ENCODE data around the gene ZCCHC24.

The ZCCHC24 gene

GRCh38 chr10:79401015-79401921 lies 44.2 kb downstream of the ZCCHC24 start:
- DNase-seq (ENCODE audit: extremely low read depth in 1 of 2, low read depth in 1 of 2), result no peak

DNA sequence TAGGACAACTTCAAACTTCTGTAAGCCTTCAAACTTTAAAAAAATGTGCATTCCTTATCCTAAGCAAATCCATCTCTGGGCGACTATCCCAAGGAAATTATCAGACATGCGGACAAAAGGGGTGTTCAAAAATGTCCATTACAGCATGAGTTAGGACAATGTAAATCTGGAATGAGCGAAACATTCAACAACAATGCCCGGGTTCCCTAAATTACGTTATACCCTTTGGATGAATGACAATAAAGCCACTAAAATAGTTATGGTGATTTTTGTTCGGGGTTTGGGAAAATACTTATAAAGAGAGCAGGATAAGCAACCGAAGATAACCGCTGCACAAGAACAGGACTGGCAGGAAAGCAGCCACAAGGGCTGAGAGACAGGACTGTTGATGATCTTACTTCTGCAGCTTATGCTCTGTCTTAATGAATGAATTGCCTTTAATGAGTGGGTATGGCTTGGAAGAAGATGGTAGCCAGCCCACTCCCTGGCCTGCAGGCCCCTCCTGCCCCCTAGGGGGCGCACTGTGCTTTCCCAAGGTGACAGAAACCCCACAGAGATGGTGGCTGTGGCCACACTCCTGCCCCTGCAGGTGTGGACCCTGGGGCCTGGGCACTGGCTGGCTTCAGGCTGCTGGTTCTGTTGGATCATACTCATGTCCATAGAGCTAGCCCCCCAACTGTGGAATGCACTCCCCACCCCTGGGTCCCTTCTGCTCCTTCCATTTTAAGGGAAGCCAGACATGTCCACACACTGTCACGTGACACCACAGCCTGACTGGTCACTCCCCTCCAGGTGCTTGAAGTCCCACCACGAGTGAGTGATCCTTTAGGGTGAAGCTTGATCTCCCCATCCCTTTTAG lies 45.0 kb downstream of the ZCCHC24 start:
- peak; percentile 21 to 29 for DNase-seq (ENCODE audit: extremely low read depth in 1 of 2, low read depth in 1 of 2)

DNA sequence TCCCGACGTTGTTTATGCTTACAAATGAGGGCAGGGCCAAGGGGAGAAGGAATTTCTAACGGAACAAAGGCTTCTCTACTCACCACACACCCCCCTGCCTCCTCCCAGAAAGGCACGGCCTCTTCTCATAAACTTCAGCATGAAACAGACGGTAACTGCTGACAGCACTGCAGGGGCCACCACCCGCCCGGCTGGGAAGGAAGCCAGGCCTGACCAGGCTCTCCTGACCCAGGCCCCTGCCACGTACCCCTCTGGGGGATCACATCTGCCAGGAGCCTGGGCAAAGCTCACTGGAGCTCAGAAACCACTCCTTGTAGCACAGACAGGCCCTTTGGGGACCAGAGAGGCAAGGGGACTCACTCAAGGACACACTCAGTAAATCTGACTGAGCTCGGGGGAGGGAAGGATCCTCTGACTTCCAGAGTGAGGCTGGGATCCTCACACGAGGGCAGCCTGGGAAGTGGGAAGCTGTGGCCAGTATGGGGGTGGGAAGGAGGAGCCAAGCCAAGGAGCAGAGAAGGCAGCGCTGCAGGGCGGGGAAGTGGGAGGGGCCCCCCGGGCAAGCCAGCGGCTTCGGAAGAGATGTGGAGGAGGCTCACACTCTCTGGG lies 46.1 kb downstream of the ZCCHC24 start:
- DNase-seq (ENCODE audit: extremely low read depth in 1 of 2, low read depth in 1 of 2), result no peak

DNA sequence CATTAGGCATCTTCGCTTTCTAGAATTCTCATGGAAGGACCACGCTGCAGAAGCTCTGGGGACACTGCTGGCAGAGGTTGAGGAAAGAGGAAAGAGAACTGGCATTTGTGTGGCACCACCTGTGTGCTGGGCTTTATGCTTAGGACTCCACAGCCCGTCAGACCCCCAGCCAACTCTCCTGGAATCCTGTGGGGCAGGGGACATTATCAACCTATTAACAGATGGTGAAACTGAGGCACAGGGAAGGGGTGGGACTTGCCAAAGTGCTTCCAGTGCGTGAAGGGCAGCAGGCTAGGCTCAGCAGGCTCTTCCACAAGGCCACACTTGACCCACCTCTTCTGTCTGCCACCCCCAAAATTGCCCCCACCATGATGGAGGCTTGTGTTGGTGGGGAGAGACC lies 46.8 kb downstream of the ZCCHC24 start:
- no peak for DNase-seq (ENCODE audit: extremely low read depth in 1 of 2, low read depth in 1 of 2)

- DNase-seq (ENCODE audit: extremely low read depth in 1 of 2, low read depth in 1 of 2), result no peak
These were observed 47.7 kb downstream of the ZCCHC24 start for GRCh38 chr10:79397575-79398303.

- no peak for DNase-seq (ENCODE audit: extremely low read depth in 1 of 2, low read depth in 1 of 2)
These were observed 48.4 kb downstream of the ZCCHC24 start for GRCh38 chr10:79397051-79397450.

DNA sequence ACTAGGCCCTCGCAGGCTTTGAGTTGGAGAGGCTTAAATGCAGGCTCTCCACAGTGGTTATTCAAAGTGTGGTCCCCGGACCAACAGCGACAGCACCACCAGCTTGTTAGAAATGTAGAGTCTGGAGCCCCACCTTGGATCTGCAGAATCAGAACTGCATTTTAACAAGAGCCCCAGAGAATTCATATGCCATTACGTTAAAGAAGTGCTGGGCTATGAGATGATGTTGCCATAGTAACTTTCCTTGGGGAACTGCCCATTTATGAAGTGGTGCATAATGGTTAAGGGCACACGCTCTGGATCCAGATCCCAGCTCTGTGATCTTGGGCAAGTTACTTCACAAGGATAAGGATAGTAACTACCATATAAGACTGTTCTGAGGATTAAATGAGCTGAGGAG lies 48.9 kb downstream of the ZCCHC24 start:
- DNase-seq (ENCODE audit: extremely low read depth in 1 of 2, low read depth in 1 of 2), result no peak

- no peak for DNase-seq (ENCODE audit: extremely low read depth in 1 of 2, low read depth in 1 of 2)
These were observed 50.8 kb downstream of the ZCCHC24 start for GRCh38 chr10:79394664-79395063.

- no peak for DNase-seq (ENCODE audit: extremely low read depth in 1 of 2, low read depth in 1 of 2)
These were observed 51.4 kb downstream of the ZCCHC24 start for GRCh38 chr10:79393924-79394610.

DNA sequence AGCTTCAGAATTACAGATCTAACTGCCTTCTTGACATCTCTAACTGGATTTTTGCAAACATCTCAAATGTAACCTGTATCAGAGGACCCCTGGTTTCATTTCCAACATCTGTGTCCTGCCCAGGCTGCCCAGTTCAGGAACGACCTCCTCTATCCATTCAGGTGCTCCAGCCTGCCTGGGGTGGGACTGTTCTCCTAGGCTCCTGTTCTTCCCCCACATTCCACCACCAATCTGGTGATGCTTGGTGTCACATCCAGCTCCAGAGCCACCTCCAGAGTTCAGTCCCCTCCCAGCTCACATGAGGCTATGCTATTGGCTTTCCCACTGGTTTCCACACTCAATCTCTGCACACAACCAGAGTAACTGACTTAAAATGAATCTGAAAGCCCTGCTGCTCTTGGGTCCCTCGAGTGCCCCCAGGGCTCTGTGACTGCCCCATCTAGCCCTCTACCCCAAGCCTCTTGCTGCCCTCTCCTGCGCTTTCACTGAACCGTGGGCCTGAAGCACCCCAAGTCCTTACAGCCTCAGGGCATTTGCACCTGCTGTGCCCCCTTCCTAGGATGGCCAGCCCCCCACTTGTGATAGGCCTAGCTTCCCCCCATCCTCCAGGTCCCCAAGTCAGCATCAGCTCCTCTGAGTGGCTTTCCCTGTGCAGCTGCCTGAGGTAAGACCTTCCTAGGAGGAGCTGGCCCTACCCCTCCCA lies 52.1 kb downstream of the ZCCHC24 start:
- no peak for DNase-seq (ENCODE audit: extremely low read depth in 1 of 2, low read depth in 1 of 2)

- DNase-seq (ENCODE audit: extremely low read depth in 1 of 2, low read depth in 1 of 2), result no peak
These were observed 52.8 kb downstream of the ZCCHC24 start for GRCh38 chr10:79392506-79393176.

GRCh38 chr10:79392020-79392398 lies 53.4 kb downstream of the ZCCHC24 start:
- no peak for DNase-seq (ENCODE audit: extremely low read depth in 1 of 2, low read depth in 1 of 2)

DNA sequence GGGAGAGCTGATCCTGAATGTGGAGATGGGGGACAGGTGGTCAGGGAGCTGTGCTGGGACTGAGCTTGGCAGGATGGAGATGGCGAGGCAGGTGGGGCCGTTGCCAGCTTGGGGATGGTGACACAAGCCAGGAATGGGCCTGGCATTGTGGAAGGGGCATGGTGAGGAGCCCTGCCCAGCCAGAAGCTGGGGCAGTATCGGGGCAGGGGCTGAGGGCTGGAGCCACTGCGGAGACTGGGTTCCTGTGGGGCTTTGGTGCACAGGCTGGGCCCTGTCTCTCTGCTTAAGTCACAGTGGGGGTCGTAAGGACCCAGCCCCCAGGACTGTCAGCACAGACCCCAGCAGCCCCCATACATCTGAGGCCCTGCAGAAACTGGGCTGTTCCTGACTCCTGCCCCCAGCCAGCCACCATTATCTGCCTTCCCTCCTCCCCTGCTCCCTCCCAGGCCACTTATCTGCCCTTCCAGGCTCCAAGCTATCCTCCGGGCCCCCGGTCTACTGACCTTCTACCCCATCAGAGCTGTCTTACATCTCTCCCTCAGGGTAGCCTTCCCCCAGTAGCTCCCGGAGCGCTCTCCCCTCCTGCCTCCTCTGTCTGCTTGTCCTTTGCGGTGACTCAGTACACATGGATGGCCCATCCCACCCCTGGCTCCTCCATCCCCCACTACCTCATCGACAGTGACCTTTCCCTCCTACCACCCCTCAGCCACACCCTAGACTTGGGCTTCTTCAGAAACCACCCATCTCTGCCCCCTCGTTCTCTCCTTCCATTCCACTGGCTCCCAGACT lies 54.0 kb downstream of the ZCCHC24 start:
- no peak for DNase-seq (ENCODE audit: extremely low read depth in 1 of 2, low read depth in 1 of 2)

DNA sequence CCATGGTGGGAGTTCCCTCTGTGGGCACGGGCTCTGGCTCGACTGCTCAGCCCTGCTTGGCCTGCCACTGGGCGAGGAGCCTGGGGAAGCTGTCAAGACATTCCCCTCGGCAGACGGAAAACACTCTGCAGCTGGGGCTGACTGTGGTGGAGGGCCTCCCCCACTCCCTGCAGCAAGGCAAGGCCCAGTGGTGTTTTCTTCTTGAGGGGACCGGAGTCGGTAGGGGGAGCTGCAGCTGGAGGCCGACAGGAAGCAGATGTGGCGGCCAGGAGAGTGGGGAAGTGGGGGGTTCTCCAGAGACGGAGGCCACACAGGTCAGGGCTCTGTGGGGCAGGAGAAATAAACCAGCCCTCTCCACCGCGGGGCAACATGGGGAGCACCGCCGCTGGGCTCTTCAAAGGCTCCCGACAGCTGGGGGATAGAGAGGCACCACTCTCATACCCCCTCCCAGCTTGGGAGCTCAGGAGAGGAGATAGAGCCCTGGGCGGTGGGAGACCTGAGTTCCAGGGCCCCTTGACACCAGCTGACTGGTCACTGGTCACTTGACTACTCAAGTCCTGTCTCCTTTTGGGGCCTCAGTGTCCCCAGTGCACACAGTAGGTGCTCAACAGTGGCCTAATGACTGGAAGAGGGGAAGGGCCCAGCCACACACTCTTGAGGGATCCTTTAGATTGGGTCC lies 54.7 kb downstream of the ZCCHC24 start:
- DNase-seq (ENCODE audit: extremely low read depth in 1 of 2, low read depth in 1 of 2), result no peak

GRCh38 chr10:79390057-79390456 lies 55.4 kb downstream of the ZCCHC24 start:
- no peak for DNase-seq (ENCODE audit: extremely low read depth in 1 of 2, low read depth in 1 of 2)

GRCh38 chr10:79387974-79388850 lies 57.2 kb downstream of the ZCCHC24 start:
- no peak for DNase-seq (ENCODE audit: extremely low read depth in 1 of 2, low read depth in 1 of 2)

- DNase-seq (ENCODE audit: extremely low read depth in 1 of 2, low read depth in 1 of 2), result no peak
These were observed 57.9 kb downstream of the ZCCHC24 start for GRCh38 chr10:79387466-79387973.
